Endothelial cell of umbilical vein (primary cell): Measurements from ENCODE around the gene USP51. TPM values are rescaled to one million over a fixed set of nuclear protein-coding genes. Genes with fewer than 3 reads are reported as not detected.

Experiments
- BruUV-seq: library from RNA; stranded (reverse); fragments of 400-500 nt; replicated peaks from 2 replicates; lab custom pipeline; 2021; lab: Mats Ljungman, UMichigan
- CTCF ChIA-PET: fragments of 300-600, 350-600 bp; sonication (Branson Sonifier 250); formaldehyde crosslinking; loops from one replicate; lab custom pipeline; 2021; ENCODE audit warnings: antibody characterized with exemption, inconsistent platforms; lab: Charles Lee
- POLR2A ChIA-PET: fragments of 300-600, 350-600 bp; sonication (Branson Sonifier 250); formaldehyde crosslinking; loops from one replicate; lab custom pipeline; 2021; ENCODE audit warnings: antibody characterized with exemption, inconsistent platforms; lab: Charles Lee
- DNase-seq: peaks from one replicate; pipeline ENCODE4 v3.0.0-alpha.2; 2011; ENCODE audit warnings: low read depth, low spot score
- FAIRE-seq: peaks from 2 replicates; lab custom pipeline; 2011; peaks lifted over from hg19 to GRCh38; lab: Jason Lieb, UNC
- H2AFZ ChIP-seq: 2 replicates; pipeline ENCODE4 v1.6.0; 2012; ENCODE audit warnings: low read depth, low read length, control low read depth, inconsistent platforms
- H3K27ac ChIP-seq: 2 replicates; pipeline ENCODE4 v1.5.1; 2011; ENCODE audit warnings: low read depth, mild to moderate bottlenecking, control low read depth, low read length, moderate library complexity; ENCODE audit not compliant: insufficient read depth
- H3K27me3 ChIP-seq, 2 experiments: 2 replicates each; pipeline versions ENCODE4 v1.6.0 to v1.6.1; 2011; ENCODE audit warnings: low read length in 2 of 2, mixed read lengths in 1 of 2; ENCODE audit not compliant: control insufficient read depth in 2 of 2, insufficient read depth in 2 of 2
- H3K36me3 ChIP-seq, 2 experiments: 2 replicates in 1 of 2; 3 replicates in 1 of 2; pipeline ENCODE4 v1.5.1; 2011; ENCODE audit warnings: low read length in 2 of 2, mild to moderate bottlenecking in 1 of 2, moderate library complexity in 1 of 2; ENCODE audit not compliant: control insufficient read depth in 2 of 2, insufficient read depth in 2 of 2; ENCODE audit errors: extremely low read depth in 1 of 2
- H3K4me1 ChIP-seq: 3 replicates; pipeline ENCODE4 v1.5.1; 2011; ENCODE audit warnings: mild to moderate bottlenecking, low read length; ENCODE audit not compliant: control insufficient read depth, insufficient read depth; ENCODE audit errors: extremely low read depth
- H3K4me2 ChIP-seq: 2 replicates; pipeline ENCODE4 v1.6.1; 2011; ENCODE audit warnings: low read length, control low read depth, mixed read lengths; ENCODE audit not compliant: insufficient read depth
- H3K4me3 ChIP-seq, 3 experiments: fragments of 200-600 bp in 1 of 3; sonication (generic), shearing (Covaris generic) in 1 of 3; replicated peaks in 1 of 3; 2 replicates each; pipeline ENCODE4 v1.5.1; 2011 to 2016; ENCODE audit warnings: control low read depth in 3 of 3, low read length in 3 of 3, mild to moderate bottlenecking in 2 of 3, inconsistent platforms in 1 of 3, low read depth in 1 of 3, moderate library complexity in 1 of 3; ENCODE audit not compliant: insufficient read depth in 1 of 3
- H3K79me2 ChIP-seq: 2 replicates; pipeline ENCODE4 v1.6.0; 2012; ENCODE audit warnings: low read length, inconsistent platforms; ENCODE audit not compliant: control insufficient read depth, insufficient read depth
- H3K9ac ChIP-seq: replicated peaks from 2 replicates; pipeline ENCODE3; 2011; ENCODE audit warnings: low read length, control low read depth; ENCODE audit not compliant: insufficient read depth; ENCODE audit errors: extremely low read depth
- H3K9me1 ChIP-seq: replicated peaks from 3 replicates; pipeline ENCODE4 v1.6.0; 2011; ENCODE audit warnings: mild to moderate bottlenecking, low read length; ENCODE audit not compliant: control insufficient read depth, insufficient read depth; ENCODE audit errors: extremely low read depth
- H3K9me3 ChIP-seq: replicated peaks from 2 replicates; pipeline ENCODE4 v1.5.1; 2012; ENCODE audit warnings: low read length, inconsistent platforms; ENCODE audit not compliant: control insufficient read depth, insufficient read depth
- H4K20me1 ChIP-seq: replicated peaks from 2 replicates; pipeline ENCODE3; 2011; ENCODE audit warnings: mild to moderate bottlenecking, low read length; ENCODE audit not compliant: control insufficient read depth, insufficient read depth; ENCODE audit errors: extremely low read depth
- CTCF ChIP-seq, 2 donors: IDR thresholded peaks; 1 replicate in 1 of 2; 2 replicates in 1 of 2; pipeline ENCODE4 v1.5.1; 2011; ENCODE audit warnings: low read length in 2 of 2, mild to moderate bottlenecking in 2 of 2, moderate library complexity in 2 of 2, control low read depth in 1 of 2, inconsistent platforms in 1 of 2, low read depth in 1 of 2; ENCODE audit not compliant: insufficient read depth in 1 of 2; ENCODE audit errors: extremely low read depth in 1 of 2
- EZH2 ChIP-seq: IDR thresholded peaks from 2 replicates; pipeline ENCODE4 v1.6.1; 2012; ENCODE audit warnings: borderline replicate concordance, low read depth, mild to moderate bottlenecking, moderate library complexity, low read length, inconsistent platforms; ENCODE audit not compliant: severe bottlenecking
- FOS ChIP-seq: IDR thresholded peaks from 2 replicates; pipeline ENCODE4 v1.6.1; 2011; ENCODE audit warnings: mild to moderate bottlenecking, low read length, moderate library complexity, borderline replicate concordance; ENCODE audit not compliant: insufficient read depth
- GATA2 ChIP-seq: IDR thresholded peaks from 2 replicates; pipeline ENCODE4 v1.7.0; 2011; ENCODE audit warnings: low read depth, mild to moderate bottlenecking, moderate library complexity, mixed read lengths, low read length; ENCODE audit not compliant: insufficient read length, insufficient read depth
- JUN ChIP-seq: IDR thresholded peaks from 2 replicates; pipeline ENCODE4 v1.6.1; 2011; ENCODE audit warnings: borderline replicate concordance, low read depth; ENCODE audit not compliant: insufficient read length, insufficient read depth
- MAX ChIP-seq: IDR thresholded peaks from 2 replicates; pipeline ENCODE4 v1.6.1; 2011; ENCODE audit not compliant: insufficient read depth, insufficient read length
- MYC ChIP-seq: IDR thresholded peaks from one replicate; pipeline ENCODE4 v1.6.1; 2011; ENCODE audit warnings: mild to moderate bottlenecking, low read depth, low read length
- POLR2A ChIP-seq: IDR thresholded peaks from 2 replicates; pipeline ENCODE4 v1.6.1; 2012; ENCODE audit warnings: low read depth, mild to moderate bottlenecking, control low read depth, low read length
- POLR2AphosphoS5 ChIP-seq: IDR thresholded peaks from 2 replicates; pipeline ENCODE4 v1.6.1; 2012; ENCODE audit warnings: low read depth, mild to moderate bottlenecking, control low read depth, low read length, moderate library complexity; ENCODE audit not compliant: insufficient read depth
- dilution Hi-C: fragments of 300-500 bp; cut with MboI; formaldehyde crosslinking; loops from one replicate; pipeline ENCODE4 v1.15.0; 2019; ENCODE audit warnings: low sequenced_read_pairs; ENCODE audit not compliant: extremely low pct_ligation_motif_present
- intact Hi-C: fragments of 100-400 bp; cut with micrococcal nuclease; formaldehyde crosslinking; loops from one replicate; pipeline ENCODE4 v1.10.0; 2022
- polyA plus RNA-seq, 4 experiments: library from polyadenylated mRNA; depleted of rRNA in 3 of 4; stranded (reverse) in 3 of 4; unstranded in 1 of 4; fragments of >200 nt; gene quantifications; 2 replicates each; pipeline versions ENCODE4 v1.2.1 to v1.2.3, GENCODE V29; 2011 to 2012; ENCODE audit warnings: missing spikeins in 1 of 4
- total RNA-seq: library from RNA; stranded (reverse); gene quantifications from 2 replicates; pipeline ENCODE4 v1.2.3, GENCODE V29; 2021

Gene USP51
- total and polyA plus RNA-seq, 2 donors (not counting 3 experiments of a cell fraction or from before 2014, with no cell fraction given), result 0.77 to 0.86 TPM

GRCh38 chrX:55451141-55451540 is 38.5 kb downstream of the USP51 start:
- Histone ChIP-seq H3K36me3 (no peaks in the 10 kb centered on the region), H3K4me3 (peak overlapping the region in 1 of 3 experiments; percentile 61), H3K4me1 (peaks cover 5% of the 10 kb centered on the region), H3K4me2 (no peak overlapping the region), H3K9ac (no peak overlapping the region), H2AFZ (no peak overlapping the region), H4K20me1 (no peaks in the 10 kb centered on the region), H3K27ac (no peak overlapping the region), H3K79me2 (no peaks in the 10 kb centered on the region), H3K9me1 (no peaks in the 10 kb centered on the region), H3K9me3 (no peaks in the 10 kb centered on the region), H3K27me3 (no peaks in the 10 kb centered on the region)
- ChIA-PET CTCF (interaction anchor here (1.0 to 1.9 kb wide), 3 partner anchors 266 to 797 kb away, joined by 6 to 13 read pairs (median 7); partner anchors contain the start of gene RRAGB), POLR2A (no interaction called here)
- no peak for TF ChIP-seq POLR2A
- TF ChIP-seq POLR2AphosphoS5, result no peak
- no peak for TF ChIP-seq MYC
- TF ChIP-seq GATA2, result no peak
- no peak for TF ChIP-seq MAX
- no peak for TF ChIP-seq FOS
- TF ChIP-seq JUN, result no peak
- no peak for TF ChIP-seq CTCF (IDR thresholded peaks at IDR 0.05; ENCODE audit: extremely low read depth in 1 of 2, insufficient read depth in 1 of 2, low read depth in 1 of 2, low read length in 2 of 2)
- no peak for TF ChIP-seq EZH2
- DNase-seq (no peak), FAIRE-seq (no peak)
- dilution Hi-C loops (no loop called here), intact Hi-C loops (no loop called here)
- no TSS peak for BruUV-seq
